ENCODE measurements around the gene CDH12.

CDH12 gene

DNA sequence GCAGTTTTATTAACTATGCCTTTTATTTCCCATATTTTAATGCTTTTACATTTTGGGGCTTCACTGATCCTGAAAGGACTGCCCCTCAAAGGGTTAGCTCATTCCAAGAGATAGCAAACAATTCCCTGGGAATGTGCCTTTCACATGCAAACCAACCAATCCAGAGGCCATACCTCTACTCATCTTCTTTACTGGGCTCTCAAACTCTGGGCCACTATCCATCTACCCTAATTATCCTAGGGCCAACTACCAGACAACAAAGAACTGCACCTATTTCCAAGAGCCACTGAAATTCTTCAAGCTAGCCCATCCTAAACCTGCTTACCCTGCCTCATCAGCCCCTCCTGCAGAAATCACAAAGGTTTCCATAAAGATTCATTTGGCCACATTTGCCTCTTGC is 364.7 kb downstream of the CDH12 start:
- no peaks in the 10 kb centered on the region for H3K9me3 ChIP-seq (ENCODE audit: control insufficient read depth, low read length)
- no peaks in the 10 kb centered on the region for H3K36me3 ChIP-seq (ENCODE audit: control insufficient read depth, insufficient read depth, low read length)
- no peak overlapping the region for H3K27ac ChIP-seq (ENCODE audit: low read depth, low read length, severe bottlenecking)
- no peak overlapping the region for H3K4me3 ChIP-seq (ENCODE audit: extremely low read depth, insufficient read depth, low read length, poor library complexity, severe bottlenecking)
- H3K4me1 ChIP-seq (ENCODE audit: control insufficient read depth, insufficient read depth, low read length, poor library complexity, severe bottlenecking): no peaks in the 10 kb centered on the region

DNA sequence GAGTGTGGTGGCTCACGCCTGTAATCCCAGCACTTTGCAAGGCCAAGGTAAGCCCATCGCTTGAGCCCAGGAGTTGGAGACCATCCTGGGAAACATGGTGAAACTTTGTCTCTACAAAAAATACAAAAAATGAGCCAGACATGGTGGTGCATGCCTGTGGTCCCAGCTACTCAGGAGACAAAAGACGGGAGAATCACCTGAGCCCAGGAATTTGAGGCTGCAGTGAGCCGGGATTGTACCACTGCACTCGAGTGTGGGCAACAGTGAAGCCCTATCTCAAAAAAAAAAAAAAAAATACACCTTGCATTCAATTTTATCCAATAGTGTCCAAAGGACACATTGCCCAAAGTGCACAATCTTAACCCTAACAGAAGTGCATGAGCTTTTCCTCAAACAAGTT is 372.8 kb downstream of the CDH12 start:
- Histone ChIP-seq H3K4me1 (ENCODE audit: control insufficient read depth, insufficient read depth, low read length, poor library complexity, severe bottlenecking) (no peaks in the 10 kb centered on the region), H3K27ac (ENCODE audit: low read depth, low read length, severe bottlenecking) (no peak overlapping the region), H3K36me3 (ENCODE audit: control insufficient read depth, insufficient read depth, low read length) (no peaks in the 10 kb centered on the region), H3K9me3 (ENCODE audit: control insufficient read depth, low read length) (no peaks in the 10 kb centered on the region), H3K4me3 (ENCODE audit: extremely low read depth, insufficient read depth, low read length, poor library complexity, severe bottlenecking) (no peak overlapping the region)
- WGBS, 2 experiments (ENCODE audit: insufficient coverage in 2 of 2): 76 to 95% methylated on average over 4 to 5 of the region's 5 CpGs

DNA sequence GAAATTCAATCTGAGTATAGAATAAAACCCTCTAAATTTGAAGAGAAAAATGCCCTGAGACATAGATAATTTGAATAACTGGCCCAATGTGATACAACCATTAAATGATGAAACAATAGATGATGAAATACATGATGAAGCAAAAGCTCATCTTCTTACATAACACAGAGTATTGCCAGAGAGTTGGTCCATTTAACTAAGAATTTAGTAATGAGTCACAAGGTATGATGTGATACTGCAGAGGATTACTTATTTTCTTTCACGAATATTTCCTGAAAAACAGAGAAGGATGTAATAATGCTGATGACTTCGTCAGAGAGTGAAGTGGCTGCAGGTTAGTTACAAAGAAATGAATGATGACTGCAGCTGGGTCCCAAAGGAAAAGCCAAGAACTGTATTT is 379.3 kb downstream of the CDH12 start:
- WGBS, 2 experiments (ENCODE audit: insufficient coverage in 2 of 2): 91 to 100% methylated on average over 2 of the region's 2 CpGs
- no peaks in the 10 kb centered on the region for H3K36me3 ChIP-seq (ENCODE audit: control insufficient read depth, insufficient read depth, low read length)
- H3K4me1 ChIP-seq (ENCODE audit: control insufficient read depth, insufficient read depth, low read length, poor library complexity, severe bottlenecking): no peaks in the 10 kb centered on the region
- no peak overlapping the region for H3K4me3 ChIP-seq (ENCODE audit: extremely low read depth, insufficient read depth, low read length, poor library complexity, severe bottlenecking)
- H3K27ac ChIP-seq (ENCODE audit: low read depth, low read length, severe bottlenecking): no peak overlapping the region
- H3K9me3 ChIP-seq (ENCODE audit: control insufficient read depth, low read length): no peaks in the 10 kb centered on the region

DNA sequence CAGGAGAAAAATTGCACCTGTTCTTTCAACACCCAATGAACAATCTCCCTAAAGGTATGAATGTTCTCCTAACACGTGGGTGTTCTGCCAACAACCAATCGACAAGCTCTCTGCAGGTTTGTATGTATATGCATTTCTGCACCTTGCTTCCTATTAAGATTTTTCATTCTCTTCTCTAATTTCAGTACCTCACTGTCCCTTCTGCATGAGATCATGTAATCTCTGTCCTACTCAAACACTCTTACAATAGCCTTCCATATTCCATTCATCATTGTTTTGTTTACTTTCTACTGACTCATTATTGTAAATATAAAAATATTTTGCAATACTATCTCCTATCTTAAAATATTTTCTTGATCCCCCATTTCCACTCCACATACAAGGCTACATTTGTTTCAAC is 382.0 kb downstream of the CDH12 start:
- H3K9me3 ChIP-seq (ENCODE audit: control insufficient read depth, low read length): no peaks in the 10 kb centered on the region
- 67% methylated on average over 1 of the region's 2 CpGs; no CpG with 5 or more reads in 1 of the 2 experiments for WGBS, 2 experiments (ENCODE audit: insufficient coverage in 2 of 2)

DNA sequence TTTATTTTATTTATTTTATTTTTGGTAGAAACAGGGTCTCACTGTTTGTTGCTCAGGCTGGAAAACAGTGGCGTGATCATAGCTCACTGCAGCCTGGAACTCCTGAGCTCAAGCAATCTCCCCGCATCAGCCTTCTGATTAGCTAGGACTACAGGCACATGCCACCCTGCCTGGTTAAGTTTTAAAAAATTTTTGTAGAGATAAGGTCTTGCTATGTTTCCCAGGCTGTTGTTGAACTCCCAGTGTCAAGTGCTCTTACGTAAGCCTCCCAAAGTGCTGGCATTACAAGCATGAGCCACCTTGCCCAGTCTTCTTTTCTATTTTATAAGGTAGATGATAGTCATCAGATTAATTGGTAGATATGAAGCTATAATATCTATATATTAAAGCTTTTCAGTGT is 382.7 kb downstream of the CDH12 start:
- Histone ChIP-seq H3K27ac (ENCODE audit: low read depth, low read length, severe bottlenecking) (no peak overlapping the region), H3K4me3 (ENCODE audit: extremely low read depth, insufficient read depth, low read length, poor library complexity, severe bottlenecking) (no peak overlapping the region), H3K36me3 (ENCODE audit: control insufficient read depth, insufficient read depth, low read length) (no peaks in the 10 kb centered on the region), H3K4me1 (ENCODE audit: control insufficient read depth, insufficient read depth, low read length, poor library complexity, severe bottlenecking) (no peaks in the 10 kb centered on the region), H3K9me3 (ENCODE audit: control insufficient read depth, low read length) (no peaks in the 10 kb centered on the region)
- 83 to 100% methylated on average over 1 of the region's 3 CpGs for WGBS, 2 experiments (ENCODE audit: insufficient coverage in 2 of 2)

More for the DNA sequence above, 382.0 kb downstream of the CDH12 start:
- no peaks in the 10 kb centered on the region for H3K4me1 ChIP-seq (ENCODE audit: control insufficient read depth, insufficient read depth, low read length, poor library complexity, severe bottlenecking)
- H3K4me3 ChIP-seq (ENCODE audit: extremely low read depth, insufficient read depth, low read length, poor library complexity, severe bottlenecking): no peak overlapping the region
- H3K36me3 ChIP-seq (ENCODE audit: control insufficient read depth, insufficient read depth, low read length): no peaks in the 10 kb centered on the region
- no peak overlapping the region for H3K27ac ChIP-seq (ENCODE audit: low read depth, low read length, severe bottlenecking)

DNA sequence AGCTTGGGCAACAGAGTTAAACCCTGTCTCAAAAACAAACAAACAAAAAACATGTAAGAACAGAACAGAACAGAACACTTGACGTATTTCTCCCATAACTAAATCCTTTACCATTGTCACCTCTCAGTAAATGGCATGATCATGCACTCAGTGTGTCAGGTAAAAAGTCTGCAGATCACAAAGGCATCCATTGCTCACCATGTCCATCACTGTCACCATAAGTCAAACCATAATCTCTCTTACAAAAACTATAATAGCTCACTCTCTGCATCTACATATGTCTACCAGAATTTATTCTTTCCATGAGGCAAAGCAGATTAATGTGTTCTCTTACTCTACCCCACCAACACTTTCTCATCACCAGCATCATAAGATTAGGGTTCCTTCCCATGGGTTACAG is 387.5 kb downstream of the CDH12 start:
- Histone ChIP-seq H3K4me3 (ENCODE audit: extremely low read depth, insufficient read depth, low read length, poor library complexity, severe bottlenecking) (no peak overlapping the region), H3K27ac (ENCODE audit: low read depth, low read length, severe bottlenecking) (no peak overlapping the region), H3K36me3 (ENCODE audit: control insufficient read depth, insufficient read depth, low read length) (no peaks in the 10 kb centered on the region), H3K9me3 (ENCODE audit: control insufficient read depth, low read length) (no peaks in the 10 kb centered on the region), H3K4me1 (ENCODE audit: control insufficient read depth, insufficient read depth, low read length, poor library complexity, severe bottlenecking) (no peaks in the 10 kb centered on the region)
- WGBS, 2 experiments (ENCODE audit: insufficient coverage in 2 of 2): 88 to 91% methylated on average over 1 of the region's 1 CpG

DNA sequence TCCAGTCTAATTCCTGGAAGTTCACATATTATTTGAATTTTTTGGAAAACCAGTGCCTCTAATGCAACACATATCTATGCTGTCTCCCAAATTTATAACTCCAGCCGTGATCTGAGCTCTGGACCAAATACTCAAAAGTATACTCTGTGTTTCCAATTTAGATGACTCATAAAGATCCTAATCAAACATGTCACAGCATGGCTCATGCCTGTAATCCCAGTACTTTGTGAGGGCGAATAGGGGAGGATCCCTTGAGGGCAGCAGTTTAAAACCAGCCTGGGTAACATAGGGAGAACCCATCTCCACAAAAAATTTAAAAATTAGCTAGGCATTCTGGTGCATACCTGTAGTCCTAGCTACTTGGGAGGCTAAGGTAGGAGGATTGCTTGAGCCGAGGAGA is 388.0 kb downstream of the CDH12 start:
- Histone ChIP-seq H3K4me3 (ENCODE audit: extremely low read depth, insufficient read depth, low read length, poor library complexity, severe bottlenecking) (no peak overlapping the region), H3K27ac (ENCODE audit: low read depth, low read length, severe bottlenecking) (no peak overlapping the region), H3K4me1 (ENCODE audit: control insufficient read depth, insufficient read depth, low read length, poor library complexity, severe bottlenecking) (no peaks in the 10 kb centered on the region), H3K9me3 (ENCODE audit: control insufficient read depth, low read length) (no peaks in the 10 kb centered on the region), H3K36me3 (ENCODE audit: control insufficient read depth, insufficient read depth, low read length) (no peaks in the 10 kb centered on the region)
- 82 to 100% methylated on average over 2 of the region's 3 CpGs for WGBS, 2 experiments (ENCODE audit: insufficient coverage in 2 of 2)

DNA sequence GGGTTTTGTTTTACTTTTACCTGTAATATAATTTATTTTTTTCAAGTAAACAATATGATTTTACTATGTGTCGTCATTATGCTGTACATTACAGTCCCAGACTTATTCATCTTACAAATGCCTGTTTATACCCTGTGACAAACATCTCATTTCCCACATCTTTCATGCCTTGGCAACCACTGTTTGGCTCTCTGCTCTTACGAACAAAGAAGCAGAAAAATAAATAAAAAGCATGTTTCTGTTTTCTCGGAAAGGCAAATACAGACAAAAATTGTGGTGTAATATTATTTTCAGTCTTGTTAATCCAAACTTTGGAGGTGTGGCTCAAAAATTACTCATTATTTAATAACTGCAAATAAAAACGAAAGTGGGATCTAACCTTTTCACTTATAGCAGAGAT is 393.0 kb downstream of the CDH12 start:
- no peak overlapping the region for H3K4me3 ChIP-seq (ENCODE audit: extremely low read depth, insufficient read depth, low read length, poor library complexity, severe bottlenecking)
- H3K9me3 ChIP-seq (ENCODE audit: control insufficient read depth, low read length): no peaks in the 10 kb centered on the region
- H3K27ac ChIP-seq (ENCODE audit: low read depth, low read length, severe bottlenecking): no peak overlapping the region
- no peaks in the 10 kb centered on the region for H3K36me3 ChIP-seq (ENCODE audit: control insufficient read depth, insufficient read depth, low read length)
- H3K4me1 ChIP-seq (ENCODE audit: control insufficient read depth, insufficient read depth, low read length, poor library complexity, severe bottlenecking): no peaks in the 10 kb centered on the region
- WGBS, 2 experiments (ENCODE audit: insufficient coverage in 2 of 2): 80% methylated on average over 1 of the region's 4 CpGs; no CpG with 5 or more reads in 1 of the 2 experiments

DNA sequence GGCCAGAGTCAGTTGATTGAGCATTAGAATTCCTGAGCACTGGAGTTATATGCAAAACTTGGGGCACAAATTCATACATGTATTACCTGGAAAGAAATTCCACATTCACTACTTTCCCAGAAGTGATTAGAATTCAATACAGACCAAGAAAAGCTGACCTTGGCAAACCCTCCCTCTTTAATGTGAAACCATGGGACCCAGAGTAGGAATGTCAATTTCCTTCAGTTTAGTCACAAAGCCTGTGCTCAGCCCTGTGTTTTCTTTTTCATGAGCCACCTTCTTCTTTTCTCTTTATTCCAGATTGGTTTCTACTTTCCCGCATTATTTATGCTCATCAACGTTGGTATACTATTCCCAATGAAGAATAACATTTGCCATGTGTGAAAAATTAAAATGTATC is 420.2 kb downstream of the CDH12 start:
- no CpG with 5 or more reads among the region's 2 CpGs for WGBS, 2 experiments (ENCODE audit: insufficient coverage in 2 of 2)
- Histone ChIP-seq H3K27ac (ENCODE audit: low read depth, low read length, severe bottlenecking) (no peak overlapping the region), H3K4me3 (ENCODE audit: extremely low read depth, insufficient read depth, low read length, poor library complexity, severe bottlenecking) (no peak overlapping the region), H3K4me1 (ENCODE audit: control insufficient read depth, insufficient read depth, low read length, poor library complexity, severe bottlenecking) (no peaks in the 10 kb centered on the region), H3K36me3 (ENCODE audit: control insufficient read depth, insufficient read depth, low read length) (no peaks in the 10 kb centered on the region), H3K9me3 (ENCODE audit: control insufficient read depth, low read length) (no peaks in the 10 kb centered on the region)

DNA sequence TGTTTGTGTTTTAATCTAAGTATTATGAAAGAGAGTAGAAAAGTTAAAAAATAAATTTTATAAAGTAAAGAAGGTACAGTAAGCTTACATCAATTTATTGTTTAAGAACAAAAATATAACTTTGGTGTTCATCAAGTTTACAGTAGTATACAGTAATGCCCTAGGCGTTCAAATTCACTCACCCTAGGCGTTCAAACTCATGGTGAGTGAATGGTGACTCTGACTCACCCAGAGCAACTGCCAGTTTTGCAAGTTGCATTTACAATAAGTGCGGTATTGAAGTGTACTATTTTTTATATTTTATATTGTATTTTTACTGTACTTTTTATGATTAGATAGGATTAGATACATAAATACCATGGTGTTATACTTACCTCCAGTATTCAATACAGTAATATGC is 421.3 kb downstream of the CDH12 start:
- no CpG with 5 or more reads among the region's 3 CpGs for WGBS, 2 experiments (ENCODE audit: insufficient coverage in 2 of 2)
- H3K4me1 ChIP-seq (ENCODE audit: control insufficient read depth, insufficient read depth, low read length, poor library complexity, severe bottlenecking): no peaks in the 10 kb centered on the region
- H3K36me3 ChIP-seq (ENCODE audit: control insufficient read depth, insufficient read depth, low read length): no peaks in the 10 kb centered on the region
- H3K27ac ChIP-seq (ENCODE audit: low read depth, low read length, severe bottlenecking): no peak overlapping the region
- no peaks in the 10 kb centered on the region for H3K9me3 ChIP-seq (ENCODE audit: control insufficient read depth, low read length)
- H3K4me3 ChIP-seq (ENCODE audit: extremely low read depth, insufficient read depth, low read length, poor library complexity, severe bottlenecking): no peak overlapping the region

DNA sequence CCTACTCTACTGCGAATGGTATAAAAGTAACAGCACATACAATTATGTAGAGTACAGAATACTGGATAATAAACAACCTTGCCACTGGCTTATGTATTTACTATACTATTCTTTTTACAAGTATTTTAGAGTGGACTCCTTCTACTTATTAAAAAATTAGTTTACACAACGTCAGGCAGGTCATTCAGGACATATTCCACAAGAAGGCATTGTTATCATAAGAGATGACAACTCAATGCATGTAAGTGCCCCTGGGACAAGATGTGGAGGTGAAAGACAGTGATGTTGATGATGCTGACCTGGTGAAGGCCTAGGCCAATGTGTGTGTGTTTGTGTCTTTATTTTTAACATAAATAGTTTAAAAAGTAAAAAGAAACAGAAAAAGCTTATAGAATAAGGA is 421.7 kb downstream of the CDH12 start:
- WGBS, 2 experiments (ENCODE audit: insufficient coverage in 2 of 2): no CpG with 5 or more reads among the region's 2 CpGs
- Histone ChIP-seq H3K9me3 (ENCODE audit: control insufficient read depth, low read length) (no peaks in the 10 kb centered on the region), H3K4me1 (ENCODE audit: control insufficient read depth, insufficient read depth, low read length, poor library complexity, severe bottlenecking) (no peaks in the 10 kb centered on the region), H3K36me3 (ENCODE audit: control insufficient read depth, insufficient read depth, low read length) (no peaks in the 10 kb centered on the region), H3K4me3 (ENCODE audit: extremely low read depth, insufficient read depth, low read length, poor library complexity, severe bottlenecking) (no peak overlapping the region), H3K27ac (ENCODE audit: low read depth, low read length, severe bottlenecking) (no peak overlapping the region)
